Activated naive CD8-positive, alpha-beta T cell treated with anti-CD3 and anti-CD28 coated beads, Interleukin-2, amount 50 U/mL, for 24 hours (primary cell): ENCODE measurements around the gene SLC35F5.
"Not testable (repeated sequence)": the region's sequence is repeated elsewhere in the genome, so short reads cannot be mapped to it uniquely, and the experiment has no call there.

Experiments used
- ATAC-seq: fragments of 150-1000 bp; cut with Tn5 transposase; one replicate; pipeline ENCODE4 v1.10.0; 2021
- DNase-seq: peaks from one replicate; pipeline ENCODE4 v3.0.0; 2021
- H3K27ac Mint-ChIP-seq: one replicate; pipeline ENCODE4 v1.8.0; 2021; ENCODE audit warnings: mild to moderate bottlenecking, mixed read lengths
- H3K27me3 Mint-ChIP-seq: one replicate; pipeline ENCODE4 v1.8.0; 2021; ENCODE audit warnings: mixed read lengths
- H3K36me3 Mint-ChIP-seq: one replicate; pipeline ENCODE4 v1.8.0; 2021; ENCODE audit warnings: low read depth, mixed read lengths
- H3K4me1 Mint-ChIP-seq: one replicate; pipeline ENCODE4 v1.8.0; 2021; ENCODE audit warnings: mixed read lengths
- H3K4me3 Mint-ChIP-seq: one replicate; pipeline ENCODE4 v1.8.0; 2021; ENCODE audit warnings: mild to moderate bottlenecking, moderate library complexity, mixed read lengths
- H3K9me3 Mint-ChIP-seq: one replicate; pipeline ENCODE4 v1.8.0; 2021; ENCODE audit warnings: mixed read lengths

Gene SLC35F5, protein sequence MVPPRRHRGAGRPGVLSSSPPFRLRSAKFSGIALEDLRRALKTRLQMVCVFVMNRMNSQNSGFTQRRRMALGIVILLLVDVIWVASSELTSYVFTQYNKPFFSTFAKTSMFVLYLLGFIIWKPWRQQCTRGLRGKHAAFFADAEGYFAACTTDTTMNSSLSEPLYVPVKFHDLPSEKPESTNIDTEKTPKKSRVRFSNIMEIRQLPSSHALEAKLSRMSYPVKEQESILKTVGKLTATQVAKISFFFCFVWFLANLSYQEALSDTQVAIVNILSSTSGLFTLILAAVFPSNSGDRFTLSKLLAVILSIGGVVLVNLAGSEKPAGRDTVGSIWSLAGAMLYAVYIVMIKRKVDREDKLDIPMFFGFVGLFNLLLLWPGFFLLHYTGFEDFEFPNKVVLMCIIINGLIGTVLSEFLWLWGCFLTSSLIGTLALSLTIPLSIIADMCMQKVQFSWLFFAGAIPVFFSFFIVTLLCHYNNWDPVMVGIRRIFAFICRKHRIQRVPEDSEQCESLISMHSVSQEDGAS

DNA sequence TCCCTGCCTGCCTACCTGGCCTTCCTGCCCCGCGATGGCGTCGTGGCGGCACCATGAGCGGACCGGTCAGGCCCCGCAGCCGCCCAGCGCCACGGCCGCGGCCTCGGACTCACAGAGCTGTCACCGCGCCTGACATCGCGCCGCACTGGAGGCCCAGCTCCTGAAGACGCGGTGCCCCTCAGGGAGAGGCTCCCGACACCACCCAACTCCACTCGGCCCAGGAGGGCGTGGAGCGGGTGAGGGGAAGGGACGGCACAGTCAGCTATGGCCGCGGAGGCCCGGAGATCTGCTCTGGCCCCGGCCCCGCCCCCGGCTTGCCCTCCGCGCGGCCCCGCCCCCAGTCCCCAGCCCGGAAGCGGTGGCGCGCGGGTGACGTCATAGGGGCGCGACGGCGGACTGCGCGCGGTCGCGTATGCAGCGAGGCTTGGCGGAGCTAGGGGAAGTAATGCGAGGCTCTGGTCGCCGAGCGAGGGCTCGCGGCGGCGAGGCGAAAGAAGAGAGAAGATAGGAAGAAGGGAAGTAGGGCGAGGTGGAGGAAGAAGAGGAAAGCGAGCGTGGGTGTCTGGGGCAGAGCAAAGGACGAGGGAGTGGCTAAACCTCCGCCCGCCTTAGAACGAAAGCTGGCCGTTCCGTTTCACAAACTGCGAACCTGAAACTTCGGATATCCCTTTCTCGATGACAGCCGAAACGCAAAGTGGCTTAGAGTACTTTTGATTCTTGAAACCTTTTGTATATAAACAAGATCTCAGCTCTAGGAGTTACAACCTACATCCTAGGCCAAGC is at the start of gene SLC35F5:
Gene SLC35F5, minus strand, starts transcription at position 288 of the 783 bp plus-strand sequence. Its CDS starts 233 bp downstream, at position 55.
- H3K4me3 Mint-ChIP-seq: peak within 1 kb of the TSS; percentile 90
- H3K36me3 Mint-ChIP-seq: peaks cover 9% of the 10 kb centered on the region
- H3K27me3 Mint-ChIP-seq: no peaks in the 10 kb centered on the region
- H3K4me1 Mint-ChIP-seq: peaks cover 28% of the 10 kb centered on the region
- ATAC-seq (peak; percentile 90), DNase-seq (peak; percentile 97)
- no peaks in the 10 kb centered on the region for H3K9me3 Mint-ChIP-seq
- peak within 1 kb of the TSS; percentile 98 for H3K27ac Mint-ChIP-seq

GRCh38 chr2:113799375-113799774 is 42.9 kb upstream of the SLC35F5 start:
- Mint-ChIP-seq H3K27ac (no peak overlapping the region), H3K36me3 (no peaks in the 10 kb centered on the region), H3K4me1 (peaks cover 12% of the 10 kb centered on the region), H3K9me3 (no peaks in the 10 kb centered on the region), H3K4me3 (no peak overlapping the region), H3K27me3 (peaks cover 3% of the 10 kb centered on the region)
- no peak for ATAC-seq
- DNase-seq: no peak

GRCh38 chr2:113797237-113797636 is 40.8 kb upstream of the SLC35F5 start:
- H3K27ac Mint-ChIP-seq: no peak overlapping the region
- no peak overlapping the region for H3K4me3 Mint-ChIP-seq
- peaks cover 21% of the 10 kb centered on the region for H3K4me1 Mint-ChIP-seq
- H3K9me3 Mint-ChIP-seq: no peaks in the 10 kb centered on the region
- ATAC-seq: no peak
- no peaks in the 10 kb centered on the region for H3K36me3 Mint-ChIP-seq
- H3K27me3 Mint-ChIP-seq: peaks cover 3% of the 10 kb centered on the region
- no peak for DNase-seq

GRCh38 chr2:113796592-113797175 is 40.2 kb upstream of the SLC35F5 start:
- Mint-ChIP-seq H3K27ac (no peak overlapping the region), H3K9me3 (no peaks in the 10 kb centered on the region), H3K4me3 (no peak overlapping the region), H3K4me1 (peaks cover 27% of the 10 kb centered on the region), H3K36me3 (no peaks in the 10 kb centered on the region), H3K27me3 (peaks cover 3% of the 10 kb centered on the region)
- ATAC-seq (no peak), DNase-seq (no peak)

GRCh38 chr2:113795405-113795920 is 39.0 kb upstream of the SLC35F5 start:
- Mint-ChIP-seq H3K4me3 (no peak overlapping the region), H3K27me3 (peaks cover 3% of the 10 kb centered on the region), H3K4me1 (peaks cover 36% of the 10 kb centered on the region), H3K36me3 (no peaks in the 10 kb centered on the region), H3K9me3 (no peaks in the 10 kb centered on the region), H3K27ac (no peak overlapping the region)
- ATAC-seq (no peak), DNase-seq (no peak)

DNA sequence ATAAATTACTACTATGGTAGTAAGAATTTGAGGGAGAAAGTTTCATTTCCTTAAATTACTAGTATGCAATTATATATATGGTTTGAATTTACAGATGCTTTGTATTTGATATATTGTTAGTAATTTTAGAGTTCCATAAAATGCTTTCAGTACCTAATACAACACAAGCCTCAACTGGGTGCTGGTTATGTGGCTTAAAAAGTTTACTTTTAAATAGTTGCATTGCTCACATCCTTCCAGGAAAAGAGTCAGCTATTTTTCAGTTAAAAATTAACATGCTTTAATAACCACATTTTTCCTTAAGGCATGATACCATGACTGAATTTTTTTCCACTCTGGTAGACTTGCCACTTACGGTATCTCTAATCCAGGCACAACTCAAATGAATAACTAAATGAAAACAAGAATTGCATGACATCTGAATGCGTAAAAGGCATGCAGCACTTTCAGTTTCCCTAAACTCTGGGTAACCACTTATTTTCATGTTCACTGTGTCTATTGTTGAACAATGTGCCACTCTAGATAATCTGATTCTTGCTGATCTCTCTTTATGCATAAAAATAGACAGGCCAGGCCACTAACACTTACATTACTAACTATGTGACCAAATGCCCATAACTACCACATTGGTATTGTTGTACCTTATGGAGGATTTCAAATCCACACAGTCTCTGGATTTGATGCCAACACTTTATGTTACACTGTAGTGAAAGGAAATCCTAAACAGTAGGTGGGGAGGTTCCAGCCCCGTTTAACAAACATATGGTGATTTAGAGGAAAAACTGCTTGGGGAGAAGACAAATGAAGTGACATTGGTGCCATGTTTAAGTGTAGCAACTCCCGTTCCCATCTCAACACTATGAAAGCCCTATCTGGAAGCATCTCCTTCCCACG is 35.5 kb upstream of the SLC35F5 start:
- Mint-ChIP-seq H3K27me3 (peaks cover 3% of the 10 kb centered on the region), H3K4me3 (peak overlapping the region; percentile 10), H3K36me3 (peaks cover 2% of the 10 kb centered on the region), H3K4me1 (peaks cover 30% of the 10 kb centered on the region), H3K27ac (peak overlapping the region; percentile 84), H3K9me3 (no peaks in the 10 kb centered on the region)
- no peak for DNase-seq
- peak; percentile 90 for ATAC-seq

DNA sequence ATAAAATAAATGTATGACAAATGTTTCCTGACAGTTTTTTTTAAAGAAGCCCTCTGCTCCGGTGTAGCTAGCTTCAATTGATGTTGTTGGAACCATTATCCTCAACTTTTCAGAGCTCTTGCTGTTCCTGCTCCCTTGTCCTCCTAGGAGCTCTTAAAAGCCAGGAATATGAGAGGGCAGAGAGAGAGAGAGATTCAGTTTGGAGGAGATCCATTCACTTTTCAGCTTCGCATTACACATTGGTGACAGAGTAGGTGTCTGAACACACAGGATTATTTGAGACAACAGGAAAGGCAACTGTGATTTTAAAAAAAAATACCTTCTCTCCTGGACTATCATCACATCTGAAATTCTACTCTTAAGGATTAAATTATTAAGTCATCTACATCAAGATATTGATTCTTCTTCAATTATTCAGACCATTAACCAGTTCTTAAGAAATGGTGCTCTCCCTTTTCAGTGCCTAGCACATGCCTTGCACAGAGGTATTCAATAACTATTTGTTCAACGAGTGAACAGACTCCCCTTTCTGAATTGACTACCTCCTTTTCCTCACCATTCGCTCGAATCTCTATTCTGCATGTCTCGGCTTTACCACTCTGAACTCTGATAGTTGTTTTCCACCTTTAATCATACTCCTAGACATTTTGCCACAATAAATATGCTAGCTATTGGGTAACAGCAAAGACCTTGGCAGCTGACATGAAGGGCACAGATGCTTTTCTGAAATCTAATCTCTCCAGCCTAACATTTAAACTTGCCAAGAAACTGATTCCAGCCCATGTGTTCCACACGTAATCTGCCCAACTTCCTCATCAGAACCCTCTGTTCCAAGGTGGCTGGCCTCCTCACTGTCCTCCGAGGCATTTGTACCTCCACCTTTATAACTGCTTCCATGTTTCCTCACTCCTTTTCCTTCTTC is 28.6 kb upstream of the SLC35F5 start:
- Mint-ChIP-seq H3K4me3 (no peak overlapping the region), H3K27me3 (no peaks in the 10 kb centered on the region), H3K9me3 (no peaks in the 10 kb centered on the region), H3K36me3 (peaks cover 2% of the 10 kb centered on the region), H3K4me1 (peaks cover 4% of the 10 kb centered on the region), H3K27ac (no peak overlapping the region)
- ATAC-seq (no peak), DNase-seq (no peak)

GRCh38 chr2:113780472-113780871 is 24.0 kb upstream of the SLC35F5 start:
- ATAC-seq (no peak), DNase-seq (no peak)
- no peak overlapping the region for H3K27ac Mint-ChIP-seq
- H3K9me3 Mint-ChIP-seq: no peaks in the 10 kb centered on the region
- H3K36me3 Mint-ChIP-seq: no peaks in the 10 kb centered on the region
- no peak overlapping the region for H3K4me3 Mint-ChIP-seq
- H3K4me1 Mint-ChIP-seq: peaks cover 6% of the 10 kb centered on the region
- no peaks in the 10 kb centered on the region for H3K27me3 Mint-ChIP-seq

DNA sequence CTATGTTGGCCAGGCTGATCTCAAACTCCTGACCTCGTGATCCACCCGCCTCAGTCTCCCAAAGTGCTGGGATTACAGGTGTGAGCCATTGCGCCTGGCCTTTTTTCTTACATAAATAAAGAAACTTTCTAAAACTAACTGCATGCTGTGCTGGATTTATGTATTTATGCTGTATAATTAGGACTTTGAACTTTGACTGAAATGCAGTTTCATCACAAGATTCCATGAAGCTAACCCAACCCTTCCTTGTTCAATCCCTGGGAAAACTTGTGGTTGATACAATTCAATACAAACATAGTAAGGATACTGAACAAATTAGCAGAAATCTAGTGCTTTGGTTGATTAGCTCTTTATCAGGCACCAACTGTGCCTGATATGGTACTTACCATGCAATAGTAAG is 20.9 kb upstream of the SLC35F5 start:
- ATAC-seq (no peak), DNase-seq (no peak)
- no peak overlapping the region for H3K4me3 Mint-ChIP-seq
- no peak overlapping the region for H3K27ac Mint-ChIP-seq
- H3K27me3 Mint-ChIP-seq: no peaks in the 10 kb centered on the region
- no peaks in the 10 kb centered on the region for H3K9me3 Mint-ChIP-seq
- peaks cover 6% of the 10 kb centered on the region for H3K4me1 Mint-ChIP-seq
- no peaks in the 10 kb centered on the region for H3K36me3 Mint-ChIP-seq

GRCh38 chr2:113776949-113777348 is 20.5 kb upstream of the SLC35F5 start:
- Mint-ChIP-seq H3K4me1 (peaks cover 6% of the 10 kb centered on the region), H3K36me3 (no peaks in the 10 kb centered on the region), H3K27me3 (no peaks in the 10 kb centered on the region), H3K27ac (no peak overlapping the region), H3K9me3 (no peaks in the 10 kb centered on the region), H3K4me3 (no peak overlapping the region)
- ATAC-seq (no peak), DNase-seq (no peak)

DNA sequence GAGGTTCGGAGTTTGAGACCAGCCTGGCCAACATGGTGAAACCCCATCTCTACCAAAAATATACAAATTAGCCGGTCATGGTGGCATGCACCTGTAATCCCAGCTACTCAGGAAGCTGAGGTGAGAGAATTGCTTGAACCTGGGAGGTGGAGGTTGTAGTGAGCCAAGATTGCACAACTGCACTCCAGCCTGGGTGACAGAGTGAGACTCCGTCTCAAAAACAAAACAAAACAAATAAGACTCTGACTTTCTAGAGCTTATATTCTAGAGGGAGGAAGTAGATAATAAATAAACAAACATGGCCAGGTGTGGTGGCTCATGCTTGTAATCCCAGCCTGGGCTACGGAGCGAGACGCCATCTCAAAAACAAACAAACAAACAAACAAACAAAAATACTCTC is 18.2 kb upstream of the SLC35F5 start:
- not testable (repeated sequence) for ATAC-seq, H3K36me3 Mint-ChIP-seq, H3K4me3 Mint-ChIP-seq, DNase-seq, H3K9me3 Mint-ChIP-seq, H3K27me3 Mint-ChIP-seq, H3K27ac Mint-ChIP-seq, H3K4me1 Mint-ChIP-seq

DNA sequence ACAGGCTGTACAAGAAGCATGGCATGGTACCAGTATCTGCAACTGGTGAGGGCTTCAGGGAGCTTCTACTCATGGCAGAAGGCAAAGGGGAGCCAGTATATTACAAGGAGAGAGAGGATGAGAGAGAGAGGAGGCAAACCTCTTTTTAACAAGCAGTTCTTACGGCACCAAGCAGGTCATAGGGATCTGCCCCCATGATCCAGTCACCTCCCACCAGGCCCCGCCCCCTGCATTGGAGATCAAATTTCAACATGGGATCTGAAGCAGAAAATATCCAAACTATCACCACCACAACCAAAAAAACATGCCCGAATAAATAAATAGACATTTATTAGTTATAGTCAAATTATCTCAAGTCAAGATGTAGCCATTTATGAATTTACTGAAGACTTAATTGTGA is 14.5 kb upstream of the SLC35F5 start:
- Mint-ChIP-seq H3K36me3 (no peaks in the 10 kb centered on the region), H3K9me3 (no peaks in the 10 kb centered on the region), H3K27ac (no peak overlapping the region), H3K27me3 (no peaks in the 10 kb centered on the region), H3K4me3 (no peak overlapping the region), H3K4me1 (no peaks in the 10 kb centered on the region)
- no peak for DNase-seq
- no peak for ATAC-seq

DNA sequence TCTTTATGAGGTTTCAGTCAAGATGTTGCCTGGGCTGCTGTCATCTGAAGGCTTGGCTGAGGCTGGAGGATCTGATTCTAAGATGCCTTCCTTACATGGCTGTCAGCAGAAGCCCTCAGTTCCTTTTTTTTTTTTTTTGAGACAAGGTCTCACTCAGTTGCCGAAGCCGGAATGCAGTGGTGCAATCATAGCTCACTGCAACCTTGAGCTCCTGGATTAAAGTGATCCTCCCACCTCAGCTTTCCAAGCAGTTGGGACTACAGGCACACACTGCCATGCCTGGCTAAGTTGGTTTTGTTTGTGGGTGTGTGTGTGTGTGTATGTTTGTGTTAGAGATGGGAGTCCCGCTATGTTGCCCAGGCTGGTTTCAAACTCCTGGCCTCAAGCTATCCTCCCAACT is 13.1 kb upstream of the SLC35F5 start:
- H3K4me3 Mint-ChIP-seq: no peak overlapping the region

More for the DNA sequence above, 13.1 kb upstream of the SLC35F5 start:
- DNase-seq (no peak), ATAC-seq (no peak)
- Mint-ChIP-seq H3K4me1 (no peaks in the 10 kb centered on the region), H3K27ac (no peak overlapping the region), H3K9me3 (no peaks in the 10 kb centered on the region), H3K36me3 (no peaks in the 10 kb centered on the region), H3K27me3 (no peaks in the 10 kb centered on the region)
